ENCODE data around the gene IRF8. TPM values are rescaled to one million over a fixed set of nuclear protein-coding genes. Genes with fewer than 3 reads are reported as not detected.

The IRF8 gene
- polyA plus RNA-seq, 1 of the 3 experiments (the other 2 are of a cell fraction) = not detected

DNA sequence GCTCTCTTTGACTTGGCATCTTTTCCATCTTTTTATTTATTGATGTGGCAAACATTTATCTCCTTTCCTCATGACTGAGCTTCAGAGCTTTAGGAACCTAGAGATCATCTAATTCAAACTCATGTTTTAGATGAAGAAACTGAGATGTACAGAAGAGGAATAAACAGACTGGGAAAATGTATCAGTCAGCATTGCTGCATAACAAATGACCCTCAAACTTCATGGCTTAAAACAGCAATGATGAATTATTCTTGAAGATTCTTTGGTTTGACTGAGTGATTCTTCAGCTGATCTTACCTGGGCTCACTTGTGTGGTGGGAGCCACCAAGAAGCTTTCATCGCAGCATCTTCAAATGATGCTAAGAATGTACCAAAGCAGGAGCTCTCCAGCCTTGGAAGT, 44.0 kb upstream of the IRF8 start:
- no peak for DNase-seq
- H3F3A ChIP-seq (replicated peaks; ENCODE audit: insufficient read depth) = no peaks in the 10 kb centered on the region
- no peaks in the 10 kb centered on the region for H3K9me3 ChIP-seq
- no peak overlapping the region for H3K9ac ChIP-seq
- H3K4me2 ChIP-seq = no peak overlapping the region
- TF ChIP-seq, protein P1, sequence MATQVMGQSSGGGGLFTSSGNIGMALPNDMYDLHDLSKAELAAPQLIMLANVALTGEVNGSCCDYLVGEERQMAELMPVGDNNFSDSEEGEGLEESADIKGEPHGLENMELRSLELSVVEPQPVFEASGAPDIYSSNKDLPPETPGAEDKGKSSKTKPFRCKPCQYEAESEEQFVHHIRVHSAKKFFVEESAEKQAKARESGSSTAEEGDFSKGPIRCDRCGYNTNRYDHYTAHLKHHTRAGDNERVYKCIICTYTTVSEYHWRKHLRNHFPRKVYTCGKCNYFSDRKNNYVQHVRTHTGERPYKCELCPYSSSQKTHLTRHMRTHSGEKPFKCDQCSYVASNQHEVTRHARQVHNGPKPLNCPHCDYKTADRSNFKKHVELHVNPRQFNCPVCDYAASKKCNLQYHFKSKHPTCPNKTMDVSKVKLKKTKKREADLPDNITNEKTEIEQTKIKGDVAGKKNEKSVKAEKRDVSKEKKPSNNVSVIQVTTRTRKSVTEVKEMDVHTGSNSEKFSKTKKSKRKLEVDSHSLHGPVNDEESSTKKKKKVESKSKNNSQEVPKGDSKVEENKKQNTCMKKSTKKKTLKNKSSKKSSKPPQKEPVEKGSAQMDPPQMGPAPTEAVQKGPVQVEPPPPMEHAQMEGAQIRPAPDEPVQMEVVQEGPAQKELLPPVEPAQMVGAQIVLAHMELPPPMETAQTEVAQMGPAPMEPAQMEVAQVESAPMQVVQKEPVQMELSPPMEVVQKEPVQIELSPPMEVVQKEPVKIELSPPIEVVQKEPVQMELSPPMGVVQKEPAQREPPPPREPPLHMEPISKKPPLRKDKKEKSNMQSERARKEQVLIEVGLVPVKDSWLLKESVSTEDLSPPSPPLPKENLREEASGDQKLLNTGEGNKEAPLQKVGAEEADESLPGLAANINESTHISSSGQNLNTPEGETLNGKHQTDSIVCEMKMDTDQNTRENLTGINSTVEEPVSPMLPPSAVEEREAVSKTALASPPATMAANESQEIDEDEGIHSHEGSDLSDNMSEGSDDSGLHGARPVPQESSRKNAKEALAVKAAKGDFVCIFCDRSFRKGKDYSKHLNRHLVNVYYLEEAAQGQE (IDR thresholded peaks at IDR 0.05; ENCODE audit: low read depth, low read length) = no peak
- TF ChIP-seq RFX5 (IDR thresholded peaks at IDR 0.05; ENCODE audit: low read length) (no peak), NFIC (IDR thresholded peaks at IDR 0.05; ENCODE audit: borderline replicate concordance) (no peak), EP300 (IDR thresholded peaks at IDR 0.05; ENCODE audit: borderline replicate concordance in 1 of 2, low read depth in 1 of 2, low read length in 1 of 2) (no peak), NRF1 (IDR thresholded peaks at IDR 0.05; ENCODE audit: low read depth, low read length) (no peak), CTCF (IDR thresholded peaks at IDR 0.05) (no peak), EZH2phosphoT487 (IDR thresholded peaks at IDR 0.05; ENCODE audit: borderline replicate concordance, low read depth) (no peak), RXRA (IDR thresholded peaks at IDR 0.05; ENCODE audit: borderline replicate concordance, low read depth) (no peak)
- TF ChIP-seq, protein P2, sequence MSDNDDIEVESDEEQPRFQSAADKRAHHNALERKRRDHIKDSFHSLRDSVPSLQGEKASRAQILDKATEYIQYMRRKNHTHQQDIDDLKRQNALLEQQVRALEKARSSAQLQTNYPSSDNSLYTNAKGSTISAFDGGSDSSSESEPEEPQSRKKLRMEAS (IDR thresholded peaks at IDR 0.05; ENCODE audit: low read depth) = no peak
- no peak overlapping the region for H2AFZ ChIP-seq (ENCODE audit: low read depth)
- H3K36me3 ChIP-seq (replicated peaks in 1 of 2; ENCODE audit: control insufficient read depth in 1 of 2, insufficient read depth in 2 of 2, low read length in 1 of 2) = no peaks in the 10 kb centered on the region
- H3K27ac ChIP-seq (ENCODE audit: low read depth in 2 of 2, low read length in 1 of 2) = no peak overlapping the region
- no peak overlapping the region for H3K4me3 ChIP-seq (ENCODE audit: low read depth in 2 of 2, low read length in 1 of 2)
- peaks cover 70% of the 10 kb centered on the region for H3K27me3 ChIP-seq (ENCODE audit: insufficient read depth)
- H3K9me2 ChIP-seq = no peaks in the 10 kb centered on the region
- H3K79me2 ChIP-seq (ENCODE audit: insufficient read depth) = no peaks in the 10 kb centered on the region
- H3K4me1 ChIP-seq (ENCODE audit: control insufficient read depth in 1 of 2, insufficient read depth in 2 of 2, low read depth in 1 of 2, low read length in 1 of 2) = no peaks in the 10 kb centered on the region
- 73% methylated on average over 1 of the region's 1 CpG for WGBS (ENCODE audit: low lambda C conversion rate)
- H4K20me1 ChIP-seq (ENCODE audit: insufficient read depth) = no peaks in the 10 kb centered on the region
- ChIA-PET POLR2A (no interaction called here), CTCF (interaction anchor here (0.6 to 0.9 kb wide), 2 partner anchors 34 to 43 kb away, joined by 3 to 6 read pairs; no protein-coding TSS in a partner anchor)

DNA sequence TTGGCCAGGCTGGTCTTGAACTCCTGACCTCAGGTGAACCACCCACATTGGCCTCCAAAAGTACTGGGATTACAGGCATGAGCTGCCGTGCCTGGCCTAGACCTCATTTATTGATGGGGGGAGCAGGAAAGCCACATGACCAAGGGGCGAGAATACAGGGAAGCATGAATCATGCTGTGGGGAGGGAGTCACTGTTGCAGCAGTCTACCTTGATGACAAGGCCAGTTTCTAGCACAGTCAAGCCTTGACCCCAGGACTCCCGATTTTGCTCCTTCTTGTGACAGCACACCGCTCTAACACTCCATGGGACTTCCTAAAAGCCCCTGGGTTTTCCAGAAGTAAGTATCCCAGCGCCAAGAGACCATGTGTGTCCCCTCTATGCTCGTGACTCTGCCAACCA, 42.9 kb upstream of the IRF8 start:
- H3K4me1 ChIP-seq (ENCODE audit: control insufficient read depth in 1 of 2, insufficient read depth in 2 of 2, low read depth in 1 of 2, low read length in 1 of 2) = no peaks in the 10 kb centered on the region
- no peaks in the 10 kb centered on the region for H3K9me2 ChIP-seq
- DNase-seq = no peak
- H3K27ac ChIP-seq (ENCODE audit: low read depth in 2 of 2, low read length in 1 of 2) = no peak overlapping the region
- ChIA-PET CTCF (no interaction called here), POLR2A (no interaction called here)
- WGBS (ENCODE audit: low lambda C conversion rate) = 11% methylated on average over 6 of the region's 6 CpGs
- no peaks in the 10 kb centered on the region for H4K20me1 ChIP-seq (ENCODE audit: insufficient read depth)
- H3K4me3 ChIP-seq (ENCODE audit: low read depth in 2 of 2, low read length in 1 of 2) = no peak overlapping the region
- TF ChIP-seq, protein P2 (IDR thresholded peaks at IDR 0.05; ENCODE audit: low read depth) = no peak
- TF ChIP-seq ELF1 (IDR thresholded peaks at IDR 0.05) (no peak), TEAD4 (IDR thresholded peaks at IDR 0.05; ENCODE audit: borderline replicate concordance, insufficient read depth) (no peak), NRF1 (IDR thresholded peaks at IDR 0.05; ENCODE audit: low read depth, low read length) (no peak), CHD2 (IDR thresholded peaks at IDR 0.05; ENCODE audit: low read length, partially characterized antibody) (no peak), RXRA (IDR thresholded peaks at IDR 0.05; ENCODE audit: borderline replicate concordance, low read depth) (no peak), IRF3 (IDR thresholded peaks at IDR 0.05; ENCODE audit: low read depth, low read length) (no peak), FOSL2 (IDR thresholded peaks at IDR 0.05; ENCODE audit: borderline replicate concordance, low read depth) (no peak), GATA2 (CRISPR knock-in tag; IDR thresholded peaks at IDR 0.05) (no peak)
- H3K27me3 ChIP-seq (ENCODE audit: insufficient read depth) = peaks cover 70% of the 10 kb centered on the region
- no peak overlapping the region for H3K9ac ChIP-seq
- no peaks in the 10 kb centered on the region for H3K9me3 ChIP-seq
- H3K79me2 ChIP-seq (ENCODE audit: insufficient read depth) = no peaks in the 10 kb centered on the region
- no peaks in the 10 kb centered on the region for H3K36me3 ChIP-seq (replicated peaks in 1 of 2; ENCODE audit: control insufficient read depth in 1 of 2, insufficient read depth in 2 of 2, low read length in 1 of 2)
- no peaks in the 10 kb centered on the region for H3F3A ChIP-seq (replicated peaks; ENCODE audit: insufficient read depth)
- H2AFZ ChIP-seq (ENCODE audit: low read depth) = no peak overlapping the region
- no peak overlapping the region for H3K4me2 ChIP-seq

Data from SK-N-SH (cell line).